Activated naive CD4-positive, alpha-beta T cell (primary cell): Measurements from ENCODE around the gene C19orf25.
A peak's percentile ranks its signal among the peaks of the same experiment; 100 is the strongest.
"Not testable (repeated sequence)": the region's sequence is repeated elsewhere in the genome, so short reads cannot be mapped to it uniquely, and the experiment has no call there.

ENCODE experiments used
- DNase-seq, 4 experiments: peaks; one replicate each; lab custom pipeline; 2025; lab: John Stamatoyannopoulos, UW

C19orf25 gene

DNA sequence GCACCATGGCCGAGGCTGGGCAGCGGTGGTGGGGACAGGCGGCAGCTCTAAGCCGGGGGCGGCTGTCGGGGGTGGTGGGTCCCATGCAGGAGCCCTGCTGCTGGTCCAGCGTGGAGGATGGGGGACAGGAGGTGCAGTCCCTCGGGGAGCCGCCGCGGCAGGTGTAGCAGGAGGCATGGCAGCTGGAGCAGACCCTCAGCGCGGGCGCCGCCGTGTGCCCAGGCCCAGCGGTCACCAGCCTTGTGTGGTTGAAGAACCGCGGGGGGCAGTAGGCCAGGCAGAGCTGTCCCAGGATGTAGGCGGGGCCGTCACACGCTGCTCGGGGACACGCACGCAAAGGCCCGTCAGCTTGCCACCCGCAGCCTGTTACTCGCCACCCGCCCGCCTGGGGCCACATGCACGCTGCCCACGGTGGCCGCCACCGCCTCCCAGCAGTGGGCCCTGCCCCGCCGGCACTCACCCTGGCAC, 2.9 kb upstream of the C19orf25 start:
- DNase-seq, result no peak

DNA sequence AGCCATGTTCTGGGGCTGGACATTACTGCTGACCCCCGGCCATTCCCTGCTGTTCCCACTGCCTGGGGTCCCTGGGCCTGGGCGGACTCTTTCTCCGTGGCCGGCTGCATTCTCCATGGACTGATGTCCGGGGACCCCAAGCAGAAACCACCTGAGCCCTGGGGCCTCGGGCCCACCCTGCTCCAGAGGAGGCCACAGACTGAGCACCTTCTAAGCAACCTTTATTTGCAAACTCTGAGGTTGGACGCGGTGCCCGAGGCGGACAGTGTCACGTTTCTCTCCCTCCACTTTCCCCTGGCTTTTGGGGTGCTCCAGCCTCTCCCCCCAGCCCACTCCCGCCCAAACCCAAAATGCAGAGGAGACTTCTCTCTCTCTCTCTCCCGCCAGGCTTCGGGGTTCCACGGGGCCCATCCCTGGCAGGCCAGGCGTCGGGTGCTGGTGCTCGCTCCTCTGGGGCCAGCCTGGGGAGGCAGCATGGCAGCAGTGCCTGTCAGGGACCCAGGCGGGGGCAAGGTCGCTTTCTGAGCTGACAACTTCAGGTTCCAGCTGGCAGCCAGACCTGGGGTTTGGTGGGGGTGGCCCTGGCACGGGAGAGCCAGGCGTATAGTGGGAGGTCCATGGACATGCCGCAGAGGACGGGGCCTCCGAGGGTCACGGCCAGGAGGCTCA, 2.3 kb upstream of the C19orf25 start:
- DNase-seq, result no peak

DNA sequence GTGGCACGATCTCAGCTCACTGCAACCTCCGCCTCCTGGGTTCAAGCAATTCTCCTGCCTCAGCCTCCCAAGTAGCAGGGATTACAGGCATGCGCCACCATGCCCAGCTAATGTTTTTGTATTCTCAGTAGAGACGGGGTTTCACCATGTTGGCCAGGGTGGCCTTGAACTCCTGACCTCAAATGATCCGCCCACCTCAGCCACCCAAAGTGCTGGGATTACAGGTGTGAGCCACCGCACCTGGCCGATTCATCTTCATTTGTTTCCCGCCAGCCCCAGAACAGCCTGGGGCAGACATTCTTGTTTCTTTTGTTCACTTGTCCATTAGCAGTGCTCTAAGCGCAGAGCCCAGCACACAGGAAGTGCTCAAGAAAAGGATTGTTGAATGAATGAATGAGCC, 2.0 kb downstream of the C19orf25 start:
- not testable (repeated sequence) for DNase-seq

DNA sequence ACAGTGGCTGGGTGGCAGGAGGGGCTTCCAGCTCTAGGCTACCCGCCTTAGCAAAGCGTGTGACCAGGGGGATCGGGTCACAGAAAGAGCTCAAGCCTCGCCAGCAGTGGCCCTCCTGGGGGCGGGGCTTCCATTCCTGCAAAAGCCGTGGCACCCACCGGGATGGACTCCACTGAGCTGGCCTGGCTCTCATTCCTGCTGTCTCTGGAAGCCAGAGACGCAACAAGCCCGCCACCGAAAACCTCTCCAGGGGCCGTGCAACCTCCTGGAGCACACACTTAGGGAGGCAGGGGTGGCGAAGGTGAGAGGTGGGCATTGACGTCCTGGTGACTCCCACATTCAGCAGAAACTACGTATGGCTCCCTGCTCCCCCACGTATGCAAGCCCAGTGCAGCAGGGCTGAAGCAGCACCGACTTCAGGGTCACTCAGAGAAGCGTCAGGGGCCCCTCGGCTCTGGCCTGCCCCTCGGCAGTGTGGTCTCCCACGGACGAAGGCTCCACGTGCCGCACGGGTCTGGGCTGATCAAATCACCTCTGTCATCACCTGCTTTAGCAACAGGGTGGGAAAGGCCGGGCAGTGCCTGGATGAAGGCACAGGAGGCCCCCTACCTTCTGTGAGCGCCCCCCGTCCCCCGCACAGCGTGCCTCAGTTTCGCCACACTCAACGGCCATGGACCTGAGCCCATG, 3.1 kb downstream of the C19orf25 start:
- no peak for DNase-seq

DNA sequence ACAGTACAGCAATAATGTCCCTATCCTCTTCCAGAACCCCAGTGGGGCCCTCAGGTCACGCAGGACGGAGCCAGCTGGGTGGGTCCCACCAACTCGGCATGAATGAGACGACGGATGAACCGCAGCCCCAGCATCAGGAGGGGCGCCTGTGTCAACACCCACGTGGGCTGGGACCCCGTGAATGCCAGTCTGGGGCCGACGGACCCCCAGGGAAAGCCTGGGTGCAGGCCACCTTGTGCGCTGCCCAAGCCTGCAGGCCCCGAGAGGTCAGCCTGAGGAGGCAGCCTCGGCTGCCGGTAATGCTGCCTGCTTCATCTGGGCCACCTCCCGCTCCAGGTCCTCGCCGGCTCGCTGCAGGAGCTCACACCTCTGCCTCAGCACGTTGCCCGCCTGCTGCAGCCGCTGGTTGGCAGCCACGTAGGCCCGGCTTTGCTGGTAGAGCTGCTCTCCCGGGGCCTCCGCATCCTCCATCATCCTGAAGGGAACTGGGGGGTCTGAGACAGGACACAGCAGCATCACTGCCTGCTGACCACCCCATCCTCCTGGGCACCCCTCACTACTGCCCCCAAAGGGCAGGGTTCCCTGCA, 4.2 kb downstream of the C19orf25 start:
- no peak for DNase-seq

DNA sequence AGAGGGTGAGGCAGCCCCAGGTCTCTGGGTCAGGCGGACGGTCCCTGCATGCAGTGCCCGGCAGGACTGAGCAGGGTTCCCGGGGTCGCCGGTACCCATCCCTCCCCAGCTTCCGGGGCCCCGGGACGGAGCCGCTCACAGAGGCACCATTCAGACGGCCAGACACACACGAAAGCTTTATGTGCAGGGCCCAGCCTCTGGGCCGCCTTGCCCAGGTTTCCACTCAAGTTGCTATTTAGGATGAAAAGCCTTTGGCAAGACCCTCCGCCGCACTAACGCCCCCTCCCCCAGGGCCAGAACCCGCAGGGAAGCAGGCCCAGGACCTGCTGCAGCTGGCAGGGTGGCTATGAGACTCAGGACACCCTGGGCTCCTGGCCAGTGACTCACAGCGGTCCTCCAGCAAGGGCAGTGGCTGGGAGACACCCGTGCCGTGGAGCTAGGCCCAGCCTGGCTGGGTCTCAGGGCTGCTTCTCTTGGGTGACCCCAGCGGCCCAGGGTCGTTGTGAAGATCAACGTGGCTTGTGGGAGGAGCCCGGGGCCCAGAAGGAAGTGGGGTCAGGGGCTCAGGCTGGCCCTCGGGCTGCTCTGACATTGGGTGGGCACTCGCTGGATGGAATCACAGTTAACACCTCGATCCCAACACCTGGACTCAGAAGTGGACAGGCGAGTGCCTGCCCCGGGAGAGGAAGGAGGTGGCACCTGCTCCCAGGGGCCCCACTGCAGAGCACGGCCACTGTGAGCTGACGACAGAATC, 4.8 kb downstream of the C19orf25 start:
- no peak for DNase-seq

DNA sequence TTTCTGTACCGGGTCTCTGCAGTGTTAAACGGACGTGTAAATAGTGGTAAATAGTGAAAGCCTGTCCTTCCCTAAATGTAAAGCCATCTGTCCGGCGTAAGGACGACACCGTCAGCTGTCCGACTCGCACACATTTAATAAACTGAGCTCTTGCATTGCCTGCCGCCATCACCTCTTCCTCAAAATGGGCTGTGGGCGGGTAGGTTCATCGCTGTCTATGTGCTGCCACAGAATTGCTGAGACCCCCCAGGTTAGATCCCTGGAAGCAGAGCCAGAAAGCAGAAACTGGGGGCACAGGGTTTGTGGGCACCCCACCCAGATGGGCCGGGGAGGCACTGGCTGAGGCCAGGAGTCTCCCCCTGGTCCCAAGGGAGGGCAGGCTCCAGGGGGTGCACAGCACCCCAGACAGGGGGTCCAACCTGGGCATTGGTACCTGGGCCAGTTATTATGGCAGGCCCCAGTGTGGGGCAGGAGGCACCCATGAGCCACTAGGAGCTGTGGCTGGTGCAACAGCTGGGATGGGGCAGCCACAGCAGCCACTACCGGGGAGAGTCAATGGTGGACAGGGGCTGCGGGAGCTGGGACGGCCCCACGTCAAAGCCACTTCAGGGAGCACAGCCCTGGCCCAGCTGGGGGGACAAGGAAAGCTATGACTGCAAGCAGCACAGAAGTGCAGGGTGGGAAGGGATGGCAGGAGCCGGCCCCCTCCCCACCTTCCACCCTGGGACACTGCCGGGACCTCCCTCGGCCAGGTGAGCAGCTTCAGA, 5.7 kb downstream of the C19orf25 start:
- no peak for DNase-seq

DNA sequence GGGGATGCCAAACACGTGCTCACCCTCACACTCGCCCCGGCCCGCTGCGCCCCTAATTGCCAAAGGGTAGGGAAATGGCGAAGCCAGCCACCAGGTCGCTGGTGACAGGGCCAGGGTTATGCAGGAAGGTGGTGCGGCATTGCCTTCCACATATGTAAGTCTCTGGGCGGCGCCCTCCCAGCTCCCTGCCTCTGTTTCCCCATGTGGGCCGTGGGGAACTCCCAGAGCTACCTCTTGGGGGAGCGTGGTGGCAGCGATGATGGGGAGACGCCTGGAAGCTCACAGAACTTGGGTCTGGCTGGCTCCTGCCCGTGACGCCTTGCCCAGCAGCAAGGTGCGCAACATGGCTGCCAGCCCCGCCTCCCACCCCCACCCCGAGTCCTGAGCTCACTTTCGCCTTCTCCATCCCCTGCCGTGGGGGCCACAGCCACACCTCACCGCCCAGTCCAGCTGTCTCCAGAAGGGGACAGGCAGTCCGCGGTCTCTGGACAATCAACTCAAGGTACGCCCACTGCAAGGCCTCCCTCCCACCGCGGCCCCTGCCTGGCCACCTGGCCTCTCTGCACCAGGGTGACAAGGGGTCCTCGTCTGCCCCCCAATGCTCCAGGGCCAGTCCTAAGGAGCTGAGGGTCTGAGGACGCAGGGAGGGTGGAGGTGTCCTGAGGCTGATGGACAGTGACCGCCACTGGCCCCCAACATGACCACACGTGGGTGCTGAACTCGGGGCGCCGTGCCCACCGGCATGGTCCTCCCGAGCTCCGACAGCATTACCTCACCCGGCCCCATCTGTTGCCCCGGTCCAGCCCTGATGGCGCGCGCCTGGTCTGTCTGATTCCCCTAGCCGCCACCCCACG, 6.6 kb downstream of the C19orf25 start:
- DNase-seq, result no peak

DNA sequence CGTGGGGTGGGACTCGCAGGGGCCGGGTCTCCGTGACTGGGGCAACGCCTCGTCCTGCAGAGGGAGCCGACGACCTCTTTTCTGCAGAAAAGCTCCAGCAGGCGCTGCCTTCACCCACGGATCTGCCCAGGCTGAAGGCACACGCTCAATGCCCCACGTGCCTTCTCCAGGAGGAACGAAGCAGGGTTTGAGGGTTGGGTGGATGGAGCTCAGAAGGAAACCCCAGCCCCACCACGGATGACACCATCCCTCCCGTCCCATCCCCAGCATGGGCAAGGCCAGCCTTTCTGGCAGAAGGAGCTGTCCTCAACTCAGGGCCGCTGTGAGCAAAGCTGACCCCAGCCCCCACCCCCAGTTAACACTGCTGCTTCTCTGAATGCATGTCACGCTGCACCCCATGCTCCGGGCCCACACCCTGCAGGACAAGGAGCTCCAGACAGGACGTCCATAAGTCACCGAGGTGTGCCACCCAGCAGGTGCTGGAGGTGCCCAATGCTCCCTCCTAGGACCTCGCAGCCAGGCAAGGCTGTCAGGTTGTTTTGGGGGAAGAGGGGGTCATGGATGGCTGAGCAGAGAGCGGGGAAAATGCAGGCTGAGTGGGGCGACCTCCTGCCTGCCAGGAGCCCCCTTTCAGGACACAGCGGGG, 7.4 kb downstream of the C19orf25 start:
- peak in 1 of 4 experiments; percentile 15 for DNase-seq

DNA sequence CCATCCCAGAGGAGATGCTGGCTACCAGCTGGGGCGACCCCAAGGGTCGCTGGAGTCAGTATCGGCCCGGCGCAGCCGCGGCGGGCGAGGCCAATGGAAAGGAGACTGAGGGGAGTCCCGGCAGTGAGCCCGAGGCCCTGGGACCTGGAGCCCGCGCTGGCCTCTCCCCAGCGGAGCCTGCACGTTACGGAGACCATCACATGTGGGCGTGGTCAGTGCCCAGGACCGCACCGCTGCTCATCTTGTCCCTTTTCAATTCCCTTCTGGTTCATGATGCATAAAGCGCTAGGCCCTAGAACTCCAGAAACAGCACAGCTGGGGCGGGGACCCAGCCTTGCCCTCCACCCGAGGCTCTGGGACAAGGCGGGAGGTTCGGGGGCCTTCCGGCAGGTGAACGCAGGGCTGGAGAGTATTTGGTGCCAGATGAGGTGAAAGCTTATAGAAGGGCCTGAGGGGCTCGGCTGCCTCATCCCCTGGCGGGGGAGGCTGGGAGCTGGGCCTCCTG, 8.0 kb downstream of the C19orf25 start:
- DNase-seq, result no peak

DNA sequence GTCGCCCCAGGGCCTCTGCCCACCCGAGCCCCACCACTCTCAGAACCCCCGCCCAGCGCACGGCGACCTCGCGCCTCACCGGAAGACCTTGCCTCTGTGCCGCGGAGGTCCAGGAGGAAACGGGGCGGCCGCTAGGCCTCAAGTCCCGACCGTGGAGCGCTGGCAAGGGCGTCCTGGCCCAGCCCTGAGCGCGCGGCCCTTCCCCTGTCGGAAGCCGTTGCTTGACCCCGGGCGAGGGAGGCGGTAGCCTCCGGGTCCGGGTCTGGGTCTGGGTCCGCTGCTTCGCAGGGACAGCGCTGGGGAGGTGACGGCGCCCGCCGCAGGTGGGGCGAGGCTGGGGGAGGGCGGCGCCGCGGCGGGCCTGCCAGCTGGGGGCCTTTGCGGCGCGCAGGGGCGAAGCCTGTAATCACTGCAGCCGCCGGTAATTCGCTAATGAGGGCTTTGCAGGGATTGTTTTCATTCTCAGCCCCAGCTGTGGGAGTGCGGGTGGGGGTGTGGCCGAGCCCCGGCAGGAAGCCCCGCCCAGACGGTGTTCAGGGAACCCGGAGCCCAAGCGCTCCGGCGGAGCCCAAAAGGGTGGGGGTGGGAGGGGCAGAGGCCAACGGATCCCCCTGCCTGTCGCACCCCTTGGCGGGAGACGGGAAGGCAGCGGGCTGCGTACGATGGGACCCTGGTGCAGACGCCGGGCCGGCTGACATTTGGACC, 8.6 kb downstream of the C19orf25 start:
- peak in 2 of 4 experiments; percentile 44 to 71 for DNase-seq

DNA sequence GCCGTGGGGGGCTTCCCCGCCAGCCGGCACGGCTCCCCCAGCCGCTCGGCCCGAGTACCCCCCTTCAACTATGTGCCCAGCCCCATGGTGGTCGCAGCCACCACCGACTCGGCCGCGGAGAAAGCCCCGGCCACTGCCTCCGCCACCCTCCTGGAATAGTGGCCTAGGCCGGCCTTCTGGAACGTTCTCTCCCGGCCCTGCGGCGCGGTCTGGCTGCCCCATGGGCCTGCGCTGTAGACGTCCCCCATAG, 9.0 kb downstream of the C19orf25 start:
- no peak for DNase-seq

DNA sequence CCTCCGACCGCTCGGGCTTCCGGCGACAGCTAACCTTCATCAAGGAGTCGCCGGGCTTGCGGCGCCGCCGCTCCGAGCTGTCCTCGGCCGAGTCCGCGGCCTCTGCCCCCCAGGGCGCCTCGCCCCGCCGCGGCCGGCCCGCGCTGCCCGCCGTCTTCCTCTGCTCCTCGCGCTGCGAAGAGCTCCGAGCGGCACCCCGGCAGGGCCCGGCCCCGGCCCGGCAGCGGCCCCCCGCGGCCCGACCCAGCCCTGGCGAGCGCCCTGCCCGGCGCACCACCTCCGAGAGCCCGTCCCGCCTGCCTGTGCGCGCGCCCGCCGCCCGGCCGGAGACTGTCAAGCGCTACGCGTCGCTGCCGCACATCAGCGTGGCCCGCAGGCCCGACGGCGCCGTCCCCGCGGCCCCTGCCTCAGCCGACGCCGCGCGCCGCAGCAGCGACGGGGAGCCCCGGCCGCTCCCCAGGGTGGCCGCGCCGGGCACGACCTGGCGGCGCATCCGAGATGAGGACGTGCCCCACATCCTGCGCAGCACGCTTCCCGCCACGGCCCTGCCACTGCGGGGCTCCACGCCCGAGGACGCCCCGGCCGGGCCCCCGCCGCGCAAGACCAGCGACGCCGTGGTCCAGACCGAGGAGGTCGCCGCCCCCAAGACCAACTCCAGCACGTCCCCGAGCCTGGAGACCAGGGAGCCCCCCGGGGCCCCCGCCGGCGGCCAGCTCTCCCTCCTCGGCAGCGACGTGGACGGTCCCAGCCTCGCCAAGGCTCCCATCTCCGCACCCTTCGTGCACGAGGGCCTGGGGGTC, 9.6 kb downstream of the C19orf25 start:
- peak in 1 of 4 experiments; percentile 12 for DNase-seq

DNA sequence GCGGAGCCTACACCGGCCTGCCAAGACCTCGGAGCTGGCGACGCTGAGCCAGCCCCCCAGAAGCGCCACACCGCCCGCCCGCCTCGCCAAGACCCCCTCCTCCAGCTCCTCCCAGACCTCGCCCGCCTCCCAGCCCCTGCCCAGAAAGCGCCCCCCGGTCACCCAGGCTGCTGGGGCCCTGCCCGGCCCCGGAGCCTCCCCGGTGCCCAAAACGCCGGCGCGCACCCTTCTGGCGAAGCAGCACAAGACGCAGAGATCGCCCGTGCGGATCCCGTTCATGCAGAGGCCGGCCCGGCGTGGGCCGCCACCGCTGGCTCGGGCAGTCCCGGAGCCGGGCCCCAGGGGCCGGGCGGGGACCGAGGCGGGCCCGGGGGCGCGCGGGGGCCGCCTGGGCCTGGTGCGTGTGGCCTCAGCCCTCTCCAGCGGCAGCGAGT, 10.2 kb downstream of the C19orf25 start:
- peak in 1 of 4 experiments; percentile 18 for DNase-seq

DNA sequence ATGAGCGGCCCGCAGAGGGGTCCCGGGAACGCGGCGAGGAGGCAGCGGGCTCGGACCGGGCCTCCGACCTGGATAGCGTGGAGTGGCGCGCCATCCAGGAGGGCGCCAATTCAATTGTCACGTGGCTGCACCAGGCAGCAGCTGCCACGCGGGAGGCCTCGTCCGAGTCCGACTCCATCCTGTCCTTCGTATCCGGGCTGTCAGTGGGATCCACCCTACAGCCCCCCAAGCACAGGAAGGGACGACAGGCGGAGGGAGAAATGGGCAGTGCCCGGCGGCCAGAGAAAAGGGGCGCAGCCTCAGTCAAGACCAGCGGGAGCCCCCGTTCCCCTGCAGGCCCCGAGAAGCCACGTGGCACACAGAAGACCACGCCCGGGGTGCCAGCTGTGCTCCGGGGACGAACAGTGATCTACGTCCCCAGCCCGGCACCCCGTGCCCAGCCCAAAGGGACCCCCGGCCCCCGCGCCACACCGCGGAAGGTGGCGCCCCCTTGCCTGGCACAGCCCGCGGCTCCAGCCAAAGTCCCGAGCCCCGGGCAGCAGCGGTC, 10.7 kb downstream of the C19orf25 start:
- no peak for DNase-seq

DNA sequence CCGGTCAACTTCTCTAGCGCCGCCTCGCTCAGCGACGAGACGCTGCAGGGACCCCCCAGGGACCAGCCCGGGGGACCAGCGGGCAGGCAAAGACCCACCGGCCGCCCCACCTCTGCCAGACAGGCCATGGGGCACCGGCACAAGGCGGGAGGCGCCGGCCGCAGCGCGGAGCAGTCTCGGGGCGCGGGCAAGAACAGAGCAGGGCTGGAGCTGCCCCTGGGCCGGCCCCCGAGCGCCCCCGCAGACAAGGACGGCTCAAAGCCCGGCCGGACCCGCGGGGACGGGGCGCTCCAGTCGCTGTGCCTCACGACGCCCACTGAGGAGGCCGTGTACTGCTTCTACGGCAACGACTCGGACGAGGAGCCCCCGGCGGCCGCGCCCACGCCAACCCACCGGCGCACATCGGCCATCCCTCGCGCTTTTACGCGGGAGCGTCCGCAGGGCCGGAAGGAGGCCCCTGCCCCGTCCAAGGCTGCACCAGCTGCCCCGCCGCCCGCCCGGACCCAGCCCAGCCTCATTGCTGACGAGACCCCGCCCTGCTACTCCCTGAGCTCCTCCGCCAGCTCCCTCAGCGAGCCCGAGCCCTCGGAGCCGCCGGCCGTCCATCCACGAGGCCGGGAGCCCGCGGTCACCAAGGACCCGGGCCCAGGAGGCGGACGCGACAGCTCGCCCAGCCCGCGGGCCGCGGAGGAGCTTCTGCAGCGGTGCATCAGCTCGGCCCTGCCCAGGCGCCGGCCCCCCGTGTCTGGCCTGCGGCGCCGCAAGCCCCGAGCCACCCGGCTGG, 11.3 kb downstream of the C19orf25 start:
- no peak for DNase-seq

DNA sequence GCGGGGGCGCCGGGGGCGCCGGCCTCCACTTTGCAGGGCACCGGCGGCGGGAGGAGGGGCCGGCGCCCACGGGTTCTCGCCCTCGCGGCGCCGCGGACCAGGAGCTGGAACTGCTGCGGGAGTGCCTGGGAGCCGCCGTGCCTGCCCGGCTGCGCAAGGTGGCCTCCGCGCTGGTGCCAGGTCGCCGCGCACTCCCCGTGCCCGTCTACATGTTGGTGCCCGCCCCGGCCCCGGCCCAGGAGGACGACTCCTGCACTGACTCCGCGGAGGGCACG, 11.9 kb downstream of the C19orf25 start:
- DNase-seq, result no peak
